Immature natural killer cell (primary cell): ENCODE data around the gene PAN3. TPM values are rescaled to one million over a fixed set of nuclear protein-coding genes. Genes with fewer than 3 reads are reported as not detected.
A peak's percentile ranks its signal among the peaks of the same experiment; 100 is the strongest.

Experiments used
- DNase-seq, 3 donors: peaks; one replicate each; pipeline ENCODE4 v3.0.0; 2022; ENCODE audit warnings: mixed read lengths in 1 of 3
- H3K27ac Mint-ChIP-seq, 6 donors: one replicate each; pipeline ENCODE4 v1.8.0; 2020; ENCODE audit warnings: mixed read lengths in 6 of 6, mild to moderate bottlenecking in 5 of 6, inconsistent platforms in 4 of 6, moderate library complexity in 3 of 6
- H3K27me3 Mint-ChIP-seq, 3 donors: one replicate each; pipeline ENCODE4 v1.8.0; 2020 to 2021; ENCODE audit warnings: low read depth in 3 of 3, mild to moderate bottlenecking in 3 of 3, mixed read lengths in 3 of 3, moderate library complexity in 3 of 3, inconsistent platforms in 1 of 3
- H3K36me3 Mint-ChIP-seq, 3 donors: one replicate each; pipeline ENCODE4 v1.8.0; 2020; ENCODE audit warnings: mixed read lengths in 3 of 3, inconsistent platforms in 2 of 3, mild to moderate bottlenecking in 2 of 3
- H3K4me1 Mint-ChIP-seq, 2 donors: one replicate each; pipeline ENCODE4 v1.8.0; 2020; ENCODE audit warnings: inconsistent platforms in 2 of 2, mild to moderate bottlenecking in 2 of 2, mixed read lengths in 2 of 2, moderate library complexity in 1 of 2
- H3K4me3 Mint-ChIP-seq, 5 donors: one replicate each; pipeline ENCODE4 v1.8.0; 2020; ENCODE audit warnings: mild to moderate bottlenecking in 5 of 5, mixed read lengths in 5 of 5, inconsistent platforms in 3 of 5, moderate library complexity in 3 of 5
- H3K9me3 Mint-ChIP-seq, 6 donors: one replicate each; pipeline ENCODE4 v1.8.0; 2020; ENCODE audit warnings: mild to moderate bottlenecking in 6 of 6, mixed read lengths in 6 of 6, inconsistent platforms in 4 of 6, moderate library complexity in 3 of 6
- polyA plus RNA-seq, 3 donors: library from polyadenylated mRNA; unstranded; fragments of 300-500 nt; fragmentation: Illumina TruSeq; gene quantifications; one replicate each; pipeline ENCODE4 v1.2.3, GENCODE V29; 2021

PAN3 gene
- polyA plus RNA-seq, 3 donors from 2014 or later = 3.4 to 6.0 (median 4.2) TPM

DNA sequence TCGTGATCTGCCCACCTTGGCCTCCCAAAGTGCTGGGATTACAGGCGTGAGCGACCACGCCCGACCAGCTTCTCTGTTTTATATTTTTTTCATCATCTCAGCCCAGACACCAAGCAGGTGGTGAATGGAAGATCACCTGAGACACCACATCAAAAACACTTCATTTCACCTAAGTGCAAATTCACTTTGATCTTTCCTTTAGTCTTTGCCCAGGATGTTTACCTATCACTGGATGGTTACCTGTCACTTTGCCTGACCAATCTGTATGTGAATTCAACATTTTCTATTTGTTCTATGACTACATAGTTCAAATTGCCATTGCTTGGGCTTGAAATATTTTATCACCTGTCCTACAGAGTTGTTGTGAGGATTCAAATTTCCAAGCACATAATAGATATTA, 65.7 kb downstream of the PAN3 start:
- no peak for DNase-seq
- Mint-ChIP-seq H3K27me3 (peaks cover 0 to 2% (median 0%) of the 10 kb centered on the region in 3 donors), H3K36me3 (peaks cover 12 to 23% (median 15%) of the 10 kb centered on the region in 3 donors), H3K9me3 (no peaks in the 10 kb centered on the region), H3K27ac (peak overlapping the region in 1 of 6 donors; percentile 23), H3K4me1 (peaks cover 17 to 49% of the 10 kb centered on the region in 2 donors), H3K4me3 (no peak overlapping the region)

GRCh38 chr13:28204690-28205443, 66.5 kb downstream of the PAN3 start:
- DNase-seq = no peak
- Mint-ChIP-seq H3K4me3 (no peak overlapping the region), H3K9me3 (no peaks in the 10 kb centered on the region), H3K27ac (peak overlapping the region in 3 of 6 donors; percentile 8 to 63 (median 50)), H3K4me1 (peaks cover 17 to 52% of the 10 kb centered on the region in 2 donors), H3K27me3 (peaks cover 0 to 3% (median 0%) of the 10 kb centered on the region in 3 donors), H3K36me3 (peaks cover 12 to 23% (median 15%) of the 10 kb centered on the region in 3 donors)

DNA sequence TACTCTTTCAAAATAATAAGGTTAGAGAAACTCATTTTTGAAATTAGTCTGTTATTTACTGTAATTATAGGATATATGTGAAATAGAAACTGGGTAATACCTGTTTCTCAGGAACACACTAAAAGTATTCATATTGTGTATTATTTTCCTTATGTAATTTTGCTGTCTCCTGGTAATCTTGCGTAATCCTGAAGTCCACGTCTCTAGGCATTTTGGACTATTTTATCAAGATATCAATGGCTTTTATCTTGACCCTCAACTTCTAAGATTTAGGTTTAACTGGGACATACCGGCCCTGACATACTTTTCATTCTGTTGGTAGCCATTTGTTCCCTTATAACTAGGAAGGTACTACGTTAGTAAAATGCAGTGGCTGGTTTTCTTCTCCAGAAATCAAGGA, 80.3 kb downstream of the PAN3 start:
- H3K27ac Mint-ChIP-seq = no peak overlapping the region
- H3K9me3 Mint-ChIP-seq = no peaks in the 10 kb centered on the region
- H3K27me3 Mint-ChIP-seq = peaks cover 0 to 3% (median 0%) of the 10 kb centered on the region in 3 donors
- no peak overlapping the region for H3K4me3 Mint-ChIP-seq
- no peak for DNase-seq
- peaks cover 3 to 33% of the 10 kb centered on the region in 2 donors for H3K4me1 Mint-ChIP-seq
- peaks cover 7 to 15% (median 8%) of the 10 kb centered on the region in 3 donors for H3K36me3 Mint-ChIP-seq

- Mint-ChIP-seq H3K27ac (no peak overlapping the region), H3K4me3 (no peak overlapping the region), H3K4me1 (peaks cover 3 to 27% of the 10 kb centered on the region in 2 donors), H3K9me3 (no peaks in the 10 kb centered on the region), H3K27me3 (peaks cover 0 to 3% (median 0%) of the 10 kb centered on the region in 3 donors), H3K36me3 (peaks cover 2 to 14% (median 3%) of the 10 kb centered on the region in 3 donors)
- no peak for DNase-seq
These were observed 81.2 kb downstream of the PAN3 start for GRCh38 chr13:28219408-28220099.

GRCh38 chr13:28220166-28220565, 81.8 kb downstream of the PAN3 start:
- Mint-ChIP-seq H3K27me3 (peaks cover 0 to 3% (median 0%) of the 10 kb centered on the region in 3 donors), H3K36me3 (peaks cover 0 to 11% (median 0%) of the 10 kb centered on the region in 3 donors), H3K4me1 (peaks cover 3 to 24% of the 10 kb centered on the region in 2 donors), H3K27ac (peak overlapping the region in 1 of 6 donors; percentile 35), H3K9me3 (no peaks in the 10 kb centered on the region), H3K4me3 (no peak overlapping the region)
- DNase-seq = no peak

DNA sequence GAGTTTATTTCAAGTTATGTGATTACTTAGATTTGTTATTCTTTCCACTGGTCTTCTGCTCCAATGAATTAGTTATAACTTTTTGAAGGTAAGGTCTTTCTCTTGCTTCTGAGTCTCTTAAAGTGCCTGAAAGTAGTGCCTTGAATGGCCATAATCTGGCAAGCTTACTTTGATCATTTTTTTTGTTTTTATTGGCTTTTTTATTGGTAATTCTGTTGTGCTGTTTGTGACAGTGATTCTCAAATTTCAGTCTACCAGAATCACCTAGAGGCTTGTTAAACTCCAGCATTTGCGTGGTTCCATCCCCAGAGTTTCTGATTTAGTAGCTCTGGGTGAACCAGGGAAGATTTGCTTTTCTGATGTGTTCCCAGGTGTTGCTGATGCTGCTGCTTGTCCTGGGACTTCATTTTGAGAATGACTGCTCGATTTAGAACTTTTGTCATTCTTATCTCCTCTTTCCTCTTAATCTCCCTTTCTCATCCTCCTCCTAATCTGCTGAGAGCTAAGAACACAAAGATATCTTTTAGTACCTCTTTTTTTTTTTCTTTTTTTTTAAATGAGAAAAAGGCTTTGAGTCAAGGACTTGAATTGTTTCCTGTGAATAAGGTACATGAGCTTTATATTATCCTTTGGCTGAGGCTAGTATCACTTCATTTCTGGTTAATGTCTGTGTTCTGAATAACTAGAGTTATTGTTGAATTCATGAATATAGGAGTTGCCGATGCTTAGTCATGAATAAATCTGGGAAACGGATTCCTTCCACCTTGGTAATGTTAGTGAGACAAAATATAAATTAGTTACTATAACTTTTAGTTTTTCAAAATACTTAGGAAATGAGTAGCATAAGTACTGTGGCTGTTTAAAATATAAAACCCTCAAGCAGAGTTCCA, 91.4 kb downstream of the PAN3 start:
- DNase-seq = no peak
- Mint-ChIP-seq H3K4me1 (peaks cover 6 to 32% of the 10 kb centered on the region in 2 donors), H3K27me3 (no peaks in the 10 kb centered on the region), H3K27ac (peak overlapping the region in 4 of 6 donors; percentile 17 to 49 (median 29)), H3K4me3 (no peak overlapping the region), H3K36me3 (peaks cover 0 to 18% (median 2%) of the 10 kb centered on the region in 3 donors), H3K9me3 (no peaks in the 10 kb centered on the region)

- Mint-ChIP-seq H3K36me3 (peaks cover 0 to 29% (median 6%) of the 10 kb centered on the region in 3 donors), H3K9me3 (no peaks in the 10 kb centered on the region), H3K4me1 (peaks cover 6 to 45% of the 10 kb centered on the region in 2 donors), H3K4me3 (no peak overlapping the region), H3K27me3 (no peaks in the 10 kb centered on the region), H3K27ac (no peak overlapping the region)
- no peak for DNase-seq
These were observed 93.3 kb downstream of the PAN3 start for GRCh38 chr13:28231642-28232041.

- H3K27me3 Mint-ChIP-seq = no peaks in the 10 kb centered on the region
- no peak overlapping the region for H3K27ac Mint-ChIP-seq
- peaks cover 0 to 1% (median 0%) of the 10 kb centered on the region in 6 donors for H3K9me3 Mint-ChIP-seq
- no peak overlapping the region for H3K4me3 Mint-ChIP-seq
- no peak for DNase-seq
- peaks cover 5 to 32% (median 11%) of the 10 kb centered on the region in 3 donors for H3K36me3 Mint-ChIP-seq
- peaks cover 4 to 27% of the 10 kb centered on the region in 2 donors for H3K4me1 Mint-ChIP-seq
These were observed 99.6 kb downstream of the PAN3 start for GRCh38 chr13:28237944-28238343.

DNA sequence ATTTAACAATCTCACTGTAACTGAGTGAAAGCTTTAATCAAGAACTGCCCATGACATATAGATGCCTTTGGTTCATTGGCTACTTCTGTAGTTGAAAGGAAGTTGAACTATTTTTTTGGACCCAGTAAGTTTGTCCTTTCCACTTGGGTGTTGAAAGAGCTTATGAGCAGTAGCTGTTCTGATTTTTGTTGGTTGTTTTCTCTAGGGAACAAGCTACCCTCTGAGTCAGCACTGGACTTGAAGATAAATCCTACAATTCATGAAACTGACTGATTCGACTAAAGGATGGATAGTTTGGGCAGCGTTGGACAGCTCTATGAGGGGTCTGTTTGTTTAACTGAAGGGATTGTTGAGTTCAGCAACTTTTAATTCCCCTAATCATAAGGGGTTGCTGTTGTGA, 101.0 kb downstream of the PAN3 start:
- Mint-ChIP-seq H3K36me3 (peaks cover 5 to 28% (median 18%) of the 10 kb centered on the region in 3 donors), H3K4me1 (peaks cover 4 to 27% of the 10 kb centered on the region in 2 donors), H3K9me3 (peaks cover 0 to 1% (median 0%) of the 10 kb centered on the region in 6 donors), H3K4me3 (no peak overlapping the region), H3K27me3 (no peaks in the 10 kb centered on the region), H3K27ac (peak overlapping the region in 3 of 6 donors; percentile 22 to 69 (median 44))
- DNase-seq = no peak

GRCh38 chr13:28245465-28245864, 107.1 kb downstream of the PAN3 start:
- H3K36me3 Mint-ChIP-seq = peaks cover 12 to 26% (median 16%) of the 10 kb centered on the region in 3 donors
- peaks cover 43 to 61% of the 10 kb centered on the region in 2 donors for H3K4me1 Mint-ChIP-seq
- no peak overlapping the region for H3K4me3 Mint-ChIP-seq
- H3K27me3 Mint-ChIP-seq = peaks cover 0 to 2% (median 0%) of the 10 kb centered on the region in 3 donors
- DNase-seq = no peak
- no peaks in the 10 kb centered on the region for H3K9me3 Mint-ChIP-seq
- peak overlapping the region in 4 of 6 donors; percentile 7 to 54 (median 18) for H3K27ac Mint-ChIP-seq

DNA sequence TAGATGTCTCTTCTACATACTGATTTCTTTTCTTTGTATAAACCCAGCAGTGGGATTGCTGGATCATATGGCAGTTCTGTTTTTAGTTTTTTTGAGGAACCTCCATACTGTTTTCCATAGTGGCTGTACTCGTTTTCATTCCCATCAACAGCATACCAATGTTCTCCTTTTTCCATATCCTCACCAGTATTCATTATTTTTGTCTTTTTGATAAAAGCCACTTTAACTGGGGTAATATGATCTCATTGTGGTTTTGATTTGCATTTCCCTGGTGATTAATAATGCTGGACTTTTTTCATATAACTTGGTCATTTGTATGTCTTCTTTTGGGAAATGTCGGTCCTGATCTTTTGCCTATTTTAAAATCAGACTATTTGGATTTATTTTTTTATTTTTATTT, 108.5 kb downstream of the PAN3 start:
- Mint-ChIP-seq H3K4me3 (no peak overlapping the region), H3K4me1 (peaks cover 53 to 71% of the 10 kb centered on the region in 2 donors)

DNA sequence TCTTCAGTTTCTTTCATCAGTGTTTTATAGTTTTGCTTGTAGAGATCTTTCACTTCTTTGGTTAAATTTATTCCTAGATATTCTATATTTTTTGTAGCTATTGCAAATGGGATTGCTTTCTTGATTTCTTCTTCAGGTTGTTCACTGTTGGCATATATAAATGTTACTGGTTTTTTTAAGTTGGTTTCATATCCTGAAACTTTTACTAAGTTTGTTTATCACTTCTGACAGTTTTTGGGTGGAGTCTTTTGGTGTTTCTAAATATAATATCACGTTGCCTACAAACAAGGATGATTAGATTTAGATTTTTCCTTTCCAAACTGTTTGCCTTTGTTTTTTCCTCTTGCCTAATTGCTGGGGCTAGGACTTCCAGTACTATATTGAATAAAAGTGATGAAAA, 109.7 kb downstream of the PAN3 start:
- H3K36me3 Mint-ChIP-seq = peaks cover 10 to 34% (median 11%) of the 10 kb centered on the region in 3 donors
- peak overlapping the region in 5 of 6 donors; percentile 12 to 70 (median 29) for H3K27ac Mint-ChIP-seq
- H3K4me3 Mint-ChIP-seq = peak overlapping the region; percentile 1 to 56 (median 25)
- peaks cover 0 to 2% (median 0%) of the 10 kb centered on the region in 3 donors for H3K27me3 Mint-ChIP-seq
- peaks cover 50 to 75% of the 10 kb centered on the region in 2 donors for H3K4me1 Mint-ChIP-seq
- no peak for DNase-seq
- no peaks in the 10 kb centered on the region for H3K9me3 Mint-ChIP-seq

More for the DNA sequence above, 108.5 kb downstream of the PAN3 start:
- peak overlapping the region in 3 of 6 donors; percentile 0 to 67 (median 24) for H3K27ac Mint-ChIP-seq
- H3K27me3 Mint-ChIP-seq = peaks cover 0 to 2% (median 0%) of the 10 kb centered on the region in 3 donors
- H3K9me3 Mint-ChIP-seq = no peaks in the 10 kb centered on the region
- DNase-seq = no peak
- H3K36me3 Mint-ChIP-seq = peaks cover 7 to 36% (median 15%) of the 10 kb centered on the region in 3 donors

GRCh38 chr13:28250542-28250941, 112.2 kb downstream of the PAN3 start:
- Mint-ChIP-seq H3K4me1 (peaks cover 61 to 92% of the 10 kb centered on the region in 2 donors), H3K36me3 (peaks cover 6 to 24% (median 11%) of the 10 kb centered on the region in 3 donors), H3K4me3 (no peak overlapping the region), H3K27ac (no peak overlapping the region), H3K9me3 (no peaks in the 10 kb centered on the region), H3K27me3 (peaks cover 0 to 2% (median 0%) of the 10 kb centered on the region in 3 donors)
- DNase-seq = no peak
